Peyer's patch (tissue), 4 donors: Measurements from ENCODE around the gene ZMAT5. TPM values are rescaled to one million over a fixed set of nuclear protein-coding genes. Genes with fewer than 3 reads are reported as not detected.

ENCODE experiments used
- DNase-seq, 3 donors: peaks; one replicate each; pipeline ENCODE4 v3.0.0-alpha.2; 2017 to 2019
- H3K27ac ChIP-seq, 4 donors: fragments of 200-600 bp; sonication (generic); one replicate each; pipeline ENCODE4 v1.5.1; 2016 to 2019
- H3K27me3 ChIP-seq, 2 donors: fragments of 200-600 bp; sonication (generic); one replicate each; pipeline ENCODE4 v1.5.1; 2019
- H3K36me3 ChIP-seq, 3 donors: fragments of 200-600 bp; sonication (generic); one replicate each; pipeline ENCODE4 v1.5.1; 2016 to 2019
- H3K4me1 ChIP-seq, 4 donors: fragments of 200-600 bp; sonication (generic); one replicate each; pipeline ENCODE4 v1.5.1; 2016 to 2019
- H3K4me3 ChIP-seq, 4 donors: fragments of 200-600 bp; sonication (generic); 1 replicate in 3 of 4; 2 replicates in 1 of 4; pipeline ENCODE4 v1.5.1; 2016 to 2019; ENCODE audit warnings: mild to moderate bottlenecking in 1 of 4
- H3K9me3 ChIP-seq, 4 donors: fragments of 200-600 bp; sonication (generic); one replicate each; pipeline ENCODE4 v1.5.1; 2016 to 2019; ENCODE audit warnings: mild to moderate bottlenecking in 1 of 4
- POLR2A ChIP-seq, 2 donors: fragments of 450-650 bp; IDR thresholded peaks; one replicate each; pipeline ENCODE4 v1.5.1; 2017; ENCODE audit warnings: antibody characterized with exemption in 2 of 2, mild to moderate bottlenecking in 2 of 2, moderate library complexity in 2 of 2
- total RNA-seq, 4 donors: library from RNA; depleted of rRNA; stranded (reverse); fragments of >200 nt; gene quantifications; one replicate each; pipeline ENCODE4 v1.1.0, GENCODE V29; 2016
- TF ChIP-seq, protein P1 (sequence below), 6 experiments: fragments of 450-650 bp in 4 of 6; fragments of 200-600 bp in 2 of 6; sonication (generic) in 1 of 6; IDR thresholded peaks; one replicate each; pipeline ENCODE4 v1.5.1; 2017 to 2019; ENCODE audit warnings: antibody characterized with exemption in 6 of 6, mild to moderate bottlenecking in 3 of 6, moderate library complexity in 1 of 6

The ZMAT5 gene
- total RNA-seq, 4 donors from 2014 or later: 16.2 to 22.5 (median 17.9) TPM

DNA sequence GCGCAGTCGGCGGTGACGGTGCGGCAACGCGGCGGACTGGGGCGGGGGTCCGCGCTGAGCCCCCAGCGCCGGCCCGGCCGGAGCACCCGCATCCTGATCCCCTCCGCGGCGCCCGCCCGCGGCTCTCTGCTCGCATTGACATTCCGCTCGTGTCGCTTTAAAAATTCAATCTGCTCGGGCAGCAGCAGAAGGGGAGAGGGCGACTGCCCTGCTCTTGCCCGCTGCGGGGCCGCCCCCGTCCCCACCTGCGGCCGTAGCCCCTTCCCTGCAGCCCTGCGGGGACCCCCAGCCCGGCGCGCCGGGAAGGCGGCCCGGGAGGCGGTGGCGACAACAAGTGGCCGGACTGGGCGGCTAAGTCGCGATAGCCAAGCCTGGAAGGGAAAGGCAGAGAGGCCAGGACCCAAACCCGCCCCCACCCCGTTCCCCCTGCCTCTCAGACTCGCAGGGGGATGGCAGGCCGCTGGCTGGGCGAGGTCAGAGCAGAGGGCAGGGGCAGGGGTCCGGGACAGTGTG lies 45.9 kb downstream of the ZMAT5 start:
- TF ChIP-seq POLR2A (IDR thresholded peaks at IDR 0.05): no peak
- TF ChIP-seq, protein P1, sequence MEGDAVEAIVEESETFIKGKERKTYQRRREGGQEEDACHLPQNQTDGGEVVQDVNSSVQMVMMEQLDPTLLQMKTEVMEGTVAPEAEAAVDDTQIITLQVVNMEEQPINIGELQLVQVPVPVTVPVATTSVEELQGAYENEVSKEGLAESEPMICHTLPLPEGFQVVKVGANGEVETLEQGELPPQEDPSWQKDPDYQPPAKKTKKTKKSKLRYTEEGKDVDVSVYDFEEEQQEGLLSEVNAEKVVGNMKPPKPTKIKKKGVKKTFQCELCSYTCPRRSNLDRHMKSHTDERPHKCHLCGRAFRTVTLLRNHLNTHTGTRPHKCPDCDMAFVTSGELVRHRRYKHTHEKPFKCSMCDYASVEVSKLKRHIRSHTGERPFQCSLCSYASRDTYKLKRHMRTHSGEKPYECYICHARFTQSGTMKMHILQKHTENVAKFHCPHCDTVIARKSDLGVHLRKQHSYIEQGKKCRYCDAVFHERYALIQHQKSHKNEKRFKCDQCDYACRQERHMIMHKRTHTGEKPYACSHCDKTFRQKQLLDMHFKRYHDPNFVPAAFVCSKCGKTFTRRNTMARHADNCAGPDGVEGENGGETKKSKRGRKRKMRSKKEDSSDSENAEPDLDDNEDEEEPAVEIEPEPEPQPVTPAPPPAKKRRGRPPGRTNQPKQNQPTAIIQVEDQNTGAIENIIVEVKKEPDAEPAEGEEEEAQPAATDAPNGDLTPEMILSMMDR (IDR thresholded peaks at IDR 0.05): no peak
- no peaks in the 10 kb centered on the region for H3K36me3 ChIP-seq
- H3K4me3 ChIP-seq: peak overlapping the region in 3 of 4 donors; percentile 14 to 29 (median 24)
- no peak overlapping the region for H3K27ac ChIP-seq
- no peak for DNase-seq
- peaks cover 0 to 16% of the 10 kb centered on the region in 2 donors for H3K27me3 ChIP-seq
- peaks cover 0 to 12% (median 5%) of the 10 kb centered on the region in 4 donors for H3K4me1 ChIP-seq
- H3K9me3 ChIP-seq: no peaks in the 10 kb centered on the region

DNA sequence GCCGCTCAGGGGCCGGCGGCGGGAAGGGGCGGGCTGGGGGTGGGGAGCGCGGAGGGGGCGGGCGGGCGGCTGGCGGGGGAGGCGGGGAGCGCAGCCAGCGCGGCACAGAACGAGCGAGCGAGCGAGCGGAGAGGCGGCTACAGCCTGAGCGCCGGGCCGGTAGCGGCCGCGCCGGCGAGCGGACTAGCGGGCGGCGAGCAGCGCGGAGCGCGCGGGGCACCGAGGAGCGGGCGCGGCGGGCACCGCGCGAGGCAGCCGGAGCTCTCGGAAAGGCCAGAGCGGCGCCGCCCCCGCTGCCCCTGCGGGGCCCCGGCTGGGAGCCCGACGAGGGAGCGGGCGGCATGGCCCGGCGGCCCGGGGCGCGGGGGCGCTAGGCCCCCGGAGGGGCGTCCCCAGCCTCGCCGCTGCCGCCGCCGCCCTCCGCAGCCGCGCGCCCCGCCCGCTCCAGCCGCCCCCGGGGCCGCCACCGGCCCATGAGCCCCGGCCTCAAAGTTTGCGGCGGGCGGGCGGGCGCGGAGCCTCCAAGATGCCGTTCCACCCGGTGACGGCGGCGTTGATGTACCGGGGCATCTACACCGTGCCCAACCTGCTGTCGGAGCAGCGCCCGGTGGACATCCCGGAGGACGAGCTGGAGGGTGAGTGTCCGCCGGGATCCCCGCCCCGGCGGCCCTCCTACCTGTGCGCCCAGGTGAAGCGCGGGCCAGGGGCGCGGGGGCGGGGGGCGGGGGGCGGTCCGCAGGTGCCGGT lies 46.7 kb downstream of the ZMAT5 start, which contains the start of gene CABP7:
CABP7 (plus strand) TSS at position 105 of the 747 bp plus-strand sequence; CDS start at position 527, 422 bp downstream.
- H3K27me3 ChIP-seq: peaks cover 0 to 16% of the 10 kb centered on the region in 2 donors
- no peaks in the 10 kb centered on the region for H3K36me3 ChIP-seq
- no peak for DNase-seq
- H3K9me3 ChIP-seq: no peaks in the 10 kb centered on the region
- H3K4me3 ChIP-seq: peak within 1 kb of the TSS in 3 of 4 donors; percentile 14 to 29 (median 24)
- H3K27ac ChIP-seq: no peak within 1 kb of the TSS
- H3K4me1 ChIP-seq: peaks cover 0 to 12% (median 5%) of the 10 kb centered on the region in 4 donors
- no peak for TF ChIP-seq POLR2A (IDR thresholded peaks at IDR 0.05)
- TF ChIP-seq, protein P1 (IDR thresholded peaks at IDR 0.05): no peak

GRCh38 chr22:29718949-29719898 lies 47.6 kb downstream of the ZMAT5 start:
- no peaks in the 10 kb centered on the region for H3K36me3 ChIP-seq
- no peak overlapping the region for H3K27ac ChIP-seq
- TF ChIP-seq POLR2A (IDR thresholded peaks at IDR 0.05): no peak
- TF ChIP-seq, protein P1 (IDR thresholded peaks at IDR 0.05): no peak
- H3K4me1 ChIP-seq: peaks cover 0 to 12% (median 5%) of the 10 kb centered on the region in 4 donors
- peaks cover 0 to 16% of the 10 kb centered on the region in 2 donors for H3K27me3 ChIP-seq
- H3K4me3 ChIP-seq: peak overlapping the region in 3 of 4 donors; percentile 14 to 24 (median 14)
- DNase-seq: no peak
- H3K9me3 ChIP-seq: no peaks in the 10 kb centered on the region

- no peak for DNase-seq
- H3K4me3 ChIP-seq: no peak overlapping the region
- no peak for TF ChIP-seq POLR2A (IDR thresholded peaks at IDR 0.05)
- TF ChIP-seq, protein P1 (IDR thresholded peaks at IDR 0.05): no peak
- H3K4me1 ChIP-seq: peaks cover 0 to 12% (median 5%) of the 10 kb centered on the region in 4 donors
- no peaks in the 10 kb centered on the region for H3K9me3 ChIP-seq
- no peak overlapping the region for H3K27ac ChIP-seq
- no peaks in the 10 kb centered on the region for H3K36me3 ChIP-seq
- H3K27me3 ChIP-seq: peaks cover 0 to 16% of the 10 kb centered on the region in 2 donors
Measured at GRCh38 chr22:29717789-29718188, 49.0 kb downstream of the ZMAT5 start.

DNA sequence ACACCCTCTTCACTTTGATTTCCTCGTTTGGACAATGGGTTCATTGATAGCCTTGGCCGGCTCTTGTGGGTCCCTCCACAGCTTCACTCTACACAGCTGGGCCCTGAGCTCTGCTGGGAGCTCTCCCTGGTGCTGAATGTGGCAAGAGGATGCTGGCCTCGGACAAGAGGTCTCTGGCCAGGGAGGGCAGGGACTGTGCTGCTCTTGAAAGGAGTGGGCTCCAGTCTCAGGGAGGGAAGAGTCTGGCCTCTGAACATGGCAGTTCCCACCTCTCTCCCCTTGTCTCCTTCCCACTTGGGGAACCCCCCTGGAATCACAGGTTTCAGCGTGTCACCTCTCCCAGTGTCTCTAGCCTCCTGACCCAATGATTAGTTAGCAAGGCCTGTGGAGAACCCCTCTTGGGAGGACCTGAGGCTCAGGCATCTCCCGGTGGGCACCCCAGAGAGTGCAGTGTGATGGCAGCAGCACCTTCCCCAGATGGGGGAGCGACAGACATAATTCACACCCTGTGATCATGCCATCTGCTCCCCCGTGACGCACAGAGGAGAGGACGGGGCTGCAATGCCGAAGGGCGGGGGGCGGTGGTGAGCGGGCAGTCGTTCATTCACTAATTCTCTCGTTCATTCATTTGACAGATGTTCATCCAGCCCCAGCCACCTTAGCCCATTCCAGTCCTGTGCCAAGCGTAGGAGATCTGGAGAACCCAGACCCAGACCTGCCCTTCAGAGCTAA lies 49.8 kb downstream of the ZMAT5 start:
- TF ChIP-seq POLR2A (IDR thresholded peaks at IDR 0.05): no peak
- TF ChIP-seq, protein P1 (IDR thresholded peaks at IDR 0.05): no peak

More for the DNA sequence above, 49.8 kb downstream of the ZMAT5 start:
- H3K9me3 ChIP-seq: no peaks in the 10 kb centered on the region
- no peak overlapping the region for H3K27ac ChIP-seq
- H3K27me3 ChIP-seq: peaks cover 0 to 16% of the 10 kb centered on the region in 2 donors
- peaks cover 0 to 12% (median 5%) of the 10 kb centered on the region in 4 donors for H3K4me1 ChIP-seq
- DNase-seq: peak in 1 of 3 donors; percentile 58
- no peak overlapping the region for H3K4me3 ChIP-seq
- H3K36me3 ChIP-seq: no peaks in the 10 kb centered on the region
